22Rv1 (cell line): ENCODE data around the gene PPP1R13B.

ENCODE experiments used
- CTCF ChIP-seq: fragments of 450-650 bp; IDR thresholded peaks from 2 replicates; pipeline ENCODE4 v1.5.1; 2017; ENCODE audit warnings: mild to moderate bottlenecking
- ZFX ChIP-seq: fragments of 450-650 bp; IDR thresholded peaks from 2 replicates; pipeline ENCODE4 v1.6.1; 2017; ENCODE audit warnings: antibody characterized with exemption, borderline replicate concordance

DNA sequence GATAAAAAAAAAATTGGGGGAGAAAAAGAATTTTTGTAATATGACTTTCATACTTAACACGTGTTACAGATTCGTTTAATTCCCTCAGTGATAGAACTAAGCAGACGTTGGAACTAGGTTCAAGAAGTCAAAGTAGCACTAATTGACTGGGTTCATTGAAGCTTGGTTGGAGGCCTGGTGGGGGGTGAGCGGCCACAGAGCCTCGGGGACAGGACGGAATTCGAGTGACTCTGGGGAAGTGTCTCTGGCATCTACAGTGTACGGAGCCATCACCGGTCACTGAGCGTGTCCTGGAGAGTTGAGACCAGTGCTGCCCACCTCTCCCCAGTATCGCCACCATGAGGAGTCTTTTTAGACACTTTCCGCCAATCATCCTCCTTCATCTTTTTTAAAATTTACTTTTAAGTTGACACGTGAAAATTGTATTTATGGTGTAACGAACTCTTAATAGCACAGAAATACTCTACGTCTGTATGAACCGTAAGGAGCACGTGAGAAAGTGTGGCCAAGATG, 130.4 kb downstream of the PPP1R13B start:
- TF ChIP-seq CTCF (no peak), ZFX (no peak)
